ENCODE results near the gene EPHB1.

Gene EPHB1

DNA sequence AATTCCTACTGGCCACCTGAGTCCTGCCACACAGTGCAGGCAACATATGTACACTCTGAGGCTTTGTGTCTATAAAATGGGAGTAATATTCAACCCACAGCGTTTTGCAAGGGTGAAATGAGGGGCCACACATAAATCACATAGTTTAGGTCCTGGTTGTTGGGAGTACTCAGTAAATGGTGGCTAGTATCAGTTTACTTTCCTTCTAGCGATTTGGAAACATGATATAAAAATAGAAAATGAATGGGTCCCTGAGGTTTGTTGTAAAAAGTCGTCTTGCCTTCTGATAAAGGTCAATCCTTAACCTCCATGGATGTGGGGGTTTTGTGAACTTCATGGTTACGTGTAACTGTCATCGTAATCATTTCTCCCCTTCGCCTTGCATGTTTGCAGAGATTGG is 472.4 kb downstream of the EPHB1 start:
- Histone ChIP-seq H3K4me1 (ENCODE audit: control insufficient read depth in 1 of 2, insufficient read depth in 1 of 2, low read depth in 1 of 2, low read length in 1 of 2) (no peaks in the 10 kb centered on the region), H3K4me3 (ENCODE audit: low read depth in 1 of 2, low read length in 1 of 2) (no peak overlapping the region), H3K27me3 (peaks cover 4% of the 10 kb centered on the region), H3K36me3 (no peaks in the 10 kb centered on the region), H3K9me3 (no peaks in the 10 kb centered on the region), H3K27ac (no peak overlapping the region)
- TF ChIP-seq, protein P1, sequence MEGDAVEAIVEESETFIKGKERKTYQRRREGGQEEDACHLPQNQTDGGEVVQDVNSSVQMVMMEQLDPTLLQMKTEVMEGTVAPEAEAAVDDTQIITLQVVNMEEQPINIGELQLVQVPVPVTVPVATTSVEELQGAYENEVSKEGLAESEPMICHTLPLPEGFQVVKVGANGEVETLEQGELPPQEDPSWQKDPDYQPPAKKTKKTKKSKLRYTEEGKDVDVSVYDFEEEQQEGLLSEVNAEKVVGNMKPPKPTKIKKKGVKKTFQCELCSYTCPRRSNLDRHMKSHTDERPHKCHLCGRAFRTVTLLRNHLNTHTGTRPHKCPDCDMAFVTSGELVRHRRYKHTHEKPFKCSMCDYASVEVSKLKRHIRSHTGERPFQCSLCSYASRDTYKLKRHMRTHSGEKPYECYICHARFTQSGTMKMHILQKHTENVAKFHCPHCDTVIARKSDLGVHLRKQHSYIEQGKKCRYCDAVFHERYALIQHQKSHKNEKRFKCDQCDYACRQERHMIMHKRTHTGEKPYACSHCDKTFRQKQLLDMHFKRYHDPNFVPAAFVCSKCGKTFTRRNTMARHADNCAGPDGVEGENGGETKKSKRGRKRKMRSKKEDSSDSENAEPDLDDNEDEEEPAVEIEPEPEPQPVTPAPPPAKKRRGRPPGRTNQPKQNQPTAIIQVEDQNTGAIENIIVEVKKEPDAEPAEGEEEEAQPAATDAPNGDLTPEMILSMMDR (IDR thresholded peaks at IDR 0.05), result no peak

DNA sequence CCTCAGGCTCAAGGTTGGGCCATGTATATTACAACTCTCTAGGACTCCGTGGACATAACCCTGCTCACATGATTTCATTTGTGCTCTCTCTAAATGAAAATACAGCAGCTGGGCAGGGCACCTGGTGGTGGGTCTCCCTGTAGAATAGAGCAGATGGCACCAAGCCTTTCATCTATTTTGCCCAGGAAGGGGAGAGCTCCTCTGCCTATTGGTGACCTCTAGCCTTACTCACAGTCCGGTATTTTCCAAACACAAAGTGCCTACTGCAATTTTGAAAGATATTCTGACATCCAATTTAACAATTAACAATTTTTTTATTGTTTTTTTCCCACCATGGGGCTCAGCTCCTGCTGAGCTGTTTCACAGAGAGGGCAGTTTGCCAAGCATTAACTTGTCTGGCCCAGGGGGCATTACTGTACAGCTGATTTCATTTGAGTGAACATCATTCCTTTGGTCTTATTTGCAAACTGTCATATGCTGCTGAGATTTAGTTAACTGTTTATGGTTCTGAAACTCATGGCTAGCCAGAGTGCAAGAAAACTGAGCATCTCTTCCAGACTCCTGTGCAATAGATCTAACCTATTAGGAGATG is 474.0 kb downstream of the EPHB1 start:
- TF ChIP-seq, protein P1 (IDR thresholded peaks at IDR 0.05), result no peak
- Histone ChIP-seq H3K4me3 (ENCODE audit: low read depth in 1 of 2, low read length in 1 of 2) (no peak overlapping the region), H3K4me1 (ENCODE audit: control insufficient read depth in 1 of 2, insufficient read depth in 1 of 2, low read depth in 1 of 2, low read length in 1 of 2) (no peaks in the 10 kb centered on the region), H3K27ac (no peak overlapping the region), H3K9me3 (no peaks in the 10 kb centered on the region), H3K36me3 (no peaks in the 10 kb centered on the region), H3K27me3 (peaks cover 4% of the 10 kb centered on the region)

DNA sequence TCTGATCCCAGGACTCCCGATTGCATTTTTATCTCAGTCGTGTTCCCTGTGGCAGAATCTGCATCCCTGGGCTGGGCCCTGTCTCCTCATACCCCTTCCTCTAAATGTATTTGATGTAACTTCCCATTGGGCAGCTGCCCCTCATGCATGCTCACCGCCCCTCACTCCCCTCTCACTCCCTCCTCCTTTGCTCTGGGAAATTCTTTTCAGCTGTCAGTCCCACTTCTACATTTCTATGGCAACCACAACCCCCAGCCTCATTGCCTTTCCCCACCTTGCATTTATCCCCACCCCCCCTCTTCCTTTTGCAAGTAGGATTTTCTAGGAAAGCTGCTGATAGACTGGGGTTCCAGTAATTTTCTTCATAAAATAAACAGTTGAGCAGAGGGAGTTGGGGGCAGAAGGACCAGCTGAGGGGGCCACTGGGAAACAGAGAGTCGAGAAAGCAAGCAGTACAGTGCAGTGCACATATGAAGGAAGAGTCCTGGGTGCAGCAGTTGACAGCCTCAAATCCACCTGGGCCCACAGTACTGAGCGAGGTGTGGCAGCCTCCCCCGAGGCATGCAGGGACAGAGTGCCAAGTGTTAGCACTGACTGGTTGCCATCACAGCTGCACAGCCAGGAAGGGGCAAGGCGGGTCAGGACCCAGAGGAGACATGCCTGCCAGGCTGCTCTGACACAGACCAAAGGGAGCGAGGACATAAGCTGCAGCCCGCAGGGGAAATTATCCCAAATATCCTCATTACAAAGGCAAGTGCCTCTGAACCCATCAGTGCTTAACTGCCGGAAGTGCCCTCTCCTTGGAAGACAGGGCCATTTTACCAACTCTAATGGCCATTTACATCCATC is 476.3 kb downstream of the EPHB1 start:
- Histone ChIP-seq H3K9me3 (no peaks in the 10 kb centered on the region), H3K27me3 (peaks cover under 1% of the 10 kb centered on the region), H3K4me3 (ENCODE audit: low read depth in 1 of 2, low read length in 1 of 2) (no peak overlapping the region), H3K4me1 (ENCODE audit: control insufficient read depth in 1 of 2, insufficient read depth in 1 of 2, low read depth in 1 of 2, low read length in 1 of 2) (no peaks in the 10 kb centered on the region), H3K36me3 (no peaks in the 10 kb centered on the region), H3K27ac (no peak overlapping the region)
- TF ChIP-seq, protein P1 (IDR thresholded peaks at IDR 0.05), result no peak

DNA sequence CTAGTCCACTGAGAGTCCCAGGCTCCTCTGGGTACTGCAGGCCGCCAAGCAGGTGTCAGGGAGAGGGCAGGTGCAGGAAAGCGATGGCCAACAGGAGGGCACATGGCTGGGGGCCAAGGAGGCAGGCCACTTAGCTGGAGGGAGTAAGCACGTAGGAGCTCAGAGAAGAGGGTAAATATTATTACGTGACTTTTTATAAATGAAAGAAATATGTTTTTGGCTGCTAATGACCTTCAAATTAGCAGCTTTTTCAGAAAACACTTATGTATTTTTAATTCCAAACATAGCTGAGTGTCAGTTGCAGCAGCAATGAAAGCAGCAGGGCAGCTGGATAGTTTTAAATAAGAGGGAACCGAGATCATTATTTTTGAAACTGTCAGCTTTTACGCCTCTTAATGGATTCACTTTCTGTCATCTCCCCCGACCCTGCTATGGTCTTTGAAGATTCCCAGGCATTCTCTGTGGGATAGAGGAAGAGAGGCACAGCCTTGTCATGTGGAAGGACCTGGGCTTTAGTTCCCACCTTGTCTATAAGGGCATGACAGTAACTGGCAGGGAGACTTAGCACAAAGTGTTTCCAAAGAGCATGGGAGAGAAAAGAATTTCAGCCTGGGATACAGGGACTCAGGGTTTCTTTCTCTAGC is 477.1 kb downstream of the EPHB1 start:
- H3K9me3 ChIP-seq, result no peaks in the 10 kb centered on the region
- no peaks in the 10 kb centered on the region for H3K36me3 ChIP-seq
- no peak overlapping the region for H3K4me3 ChIP-seq (ENCODE audit: low read depth in 1 of 2, low read length in 1 of 2)
- no peak overlapping the region for H3K27ac ChIP-seq
- no peaks in the 10 kb centered on the region for H3K27me3 ChIP-seq
- TF ChIP-seq, protein P1 (IDR thresholded peaks at IDR 0.05), result no peak
- H3K4me1 ChIP-seq (ENCODE audit: control insufficient read depth in 1 of 2, insufficient read depth in 1 of 2, low read depth in 1 of 2, low read length in 1 of 2), result no peaks in the 10 kb centered on the region

DNA sequence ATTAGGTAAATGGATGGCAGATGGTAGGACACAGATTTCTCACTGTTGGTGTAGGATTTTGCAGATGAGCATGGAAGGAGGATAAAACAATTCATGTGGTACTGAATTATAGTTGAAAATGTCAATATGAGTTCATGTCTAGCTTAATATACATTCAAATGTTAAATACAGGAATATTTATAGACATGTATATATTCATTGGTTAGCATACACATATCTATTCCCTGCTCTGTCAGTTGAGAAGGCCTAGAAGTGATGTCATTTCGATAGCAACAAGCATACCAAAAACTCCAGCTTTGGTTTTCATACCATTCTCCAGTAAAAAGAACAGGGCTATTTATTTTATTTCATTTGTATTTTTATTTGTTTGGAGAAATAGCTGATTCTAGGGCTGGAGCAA is 497.1 kb downstream of the EPHB1 start:
- Histone ChIP-seq H3K4me1 (ENCODE audit: control insufficient read depth in 1 of 2, insufficient read depth in 1 of 2, low read depth in 1 of 2, low read length in 1 of 2) (no peaks in the 10 kb centered on the region), H3K9me3 (no peaks in the 10 kb centered on the region), H3K36me3 (no peaks in the 10 kb centered on the region), H3K4me3 (ENCODE audit: low read depth in 1 of 2, low read length in 1 of 2) (no peak overlapping the region), H3K27me3 (peaks cover 5% of the 10 kb centered on the region), H3K27ac (no peak overlapping the region)
- TF ChIP-seq, protein P1 (IDR thresholded peaks at IDR 0.05), result no peak

Measured in neutrophil (primary cell).